K562 (cell line): Measurements from ENCODE around the gene SPEM1. TPM values are rescaled to one million over a fixed set of nuclear protein-coding genes. Genes with fewer than 3 reads are reported as not detected.
A peak's percentile ranks its signal among the peaks of the same experiment; 100 is the strongest.
"Not testable (repeated sequence)": the region's sequence is repeated elsewhere in the genome, so short reads cannot be mapped to it uniquely, and the experiment has no call there.

Experiments
- ATAC-seq: fragments of 200-7000 bp; cut with Tn5 transposase; 3 replicates; pipeline ENCODE4 v1.9.1; 2020; ENCODE audit warnings: moderate library complexity
- BruUV-seq: library from RNA; stranded (reverse); fragments of 400-500 nt; replicated peaks from 2 replicates; lab custom pipeline; 2021; lab: Mats Ljungman, UMichigan
- CTCF ChIA-PET: fragments of 300-600 bp; formaldehyde crosslinking; extraction: SDS; loops from one replicate; lab custom pipeline; 2021; ENCODE audit warnings: low intra/inter-chr PET ratio; lab: Yijun Ruan, JAX
- POLR2A ChIA-PET: fragments of 300-600, 350-650 bp; sonication (Branson Sonifier 250); formaldehyde crosslinking; extraction: SDS; loops from one replicate; lab custom pipeline; 2021; ENCODE audit warnings: antibody characterized with exemption, inconsistent platforms; lab: Yijun Ruan, JAX
- DNase-seq, 4 experiments: peaks; one replicate each; pipeline versions ENCODE4 v3.0.0 to v3.0.0-alpha.2; 2011 to 2018; ENCODE audit warnings: low spot score in 3 of 4, mixed read lengths in 3 of 4; ENCODE audit errors: extremely low read depth in 1 of 4
- FAIRE-seq: peaks from 2 replicates; lab custom pipeline; 2011; peaks lifted over from hg19 to GRCh38; lab: Jason Lieb, UNC
- H2AFZ ChIP-seq: 2 replicates; pipeline ENCODE4 v1.6.0; 2011; ENCODE audit warnings: low read depth, low read length, control low read depth, inconsistent platforms
- H3K27ac ChIP-seq: fragments of 200-600 bp; 3 replicates; pipeline ENCODE4 v1.8.0; 2011; ENCODE audit warnings: low read depth, mild to moderate bottlenecking, control low read depth, inconsistent platforms, low read length, moderate library complexity, mixed read lengths; ENCODE audit errors: extremely low read depth
- H3K27me3 ChIP-seq, 2 experiments: fragments of 300-600 bp in 1 of 2; 2 replicates in 1 of 2; 3 replicates in 1 of 2; pipeline versions ENCODE4 v1.6.0 to v1.8.0; 2011; ENCODE audit warnings: inconsistent platforms in 2 of 2, low read length in 2 of 2, mild to moderate bottlenecking in 1 of 2, mixed read lengths in 1 of 2, moderate library complexity in 1 of 2; ENCODE audit not compliant: control insufficient read depth in 2 of 2, insufficient read depth in 2 of 2
- H3K36me3 ChIP-seq: fragments of 300-600 bp; 3 replicates; pipeline ENCODE4 v1.8.0; 2011; ENCODE audit warnings: mild to moderate bottlenecking, low read length, inconsistent platforms; ENCODE audit not compliant: control insufficient read depth, insufficient read depth
- H3K4me1 ChIP-seq, 2 experiments: fragments of 200-600 bp in 1 of 2; replicated peaks in 1 of 2; 2 replicates in 1 of 2; 3 replicates in 1 of 2; pipeline versions ENCODE4 v1.5.1 to v1.8.0; 2011; ENCODE audit warnings: inconsistent platforms in 2 of 2, low read length in 2 of 2, mild to moderate bottlenecking in 1 of 2, mixed read lengths in 1 of 2, moderate library complexity in 1 of 2; ENCODE audit not compliant: control insufficient read depth in 2 of 2, insufficient read depth in 2 of 2
- H3K4me2 ChIP-seq: 2 replicates; pipeline ENCODE4 v1.6.1; 2011; ENCODE audit warnings: low read length, control low read depth, inconsistent platforms, mixed read lengths; ENCODE audit not compliant: insufficient read depth
- H3K4me3 ChIP-seq: fragments of 200-600 bp; sonication (generic), shearing (Covaris generic); 2 replicates; pipeline ENCODE4 v1.5.1; 2016; ENCODE audit warnings: control low read depth, inconsistent platforms
- H3K79me2 ChIP-seq: fragments of 200-600 bp; 3 replicates; pipeline ENCODE4 v1.8.0; 2011; ENCODE audit warnings: low read length, inconsistent platforms; ENCODE audit not compliant: control insufficient read depth, insufficient read depth
- H3K9ac ChIP-seq, 2 experiments: 2 replicates each; pipeline versions ENCODE4 v1.6.0 to v1.6.1; 2011; ENCODE audit warnings: low read depth in 2 of 2, low read length in 2 of 2, control low read depth in 1 of 2, inconsistent platforms in 1 of 2, mild to moderate bottlenecking in 1 of 2, mixed read lengths in 1 of 2; ENCODE audit not compliant: insufficient read depth in 1 of 2
- H3K9me1 ChIP-seq: one replicate; pipeline ENCODE4 v1.6.0; 2011; ENCODE audit warnings: inconsistent platforms, mild to moderate bottlenecking, low read length, moderate library complexity; ENCODE audit not compliant: control insufficient read depth, insufficient read depth
- H3K9me3 ChIP-seq: replicated peaks from 2 replicates; pipeline ENCODE4 v1.5.1; 2011; ENCODE audit warnings: low read depth, low read length, inconsistent platforms; ENCODE audit not compliant: control insufficient read depth, insufficient read depth
- H4K20me1 ChIP-seq: replicated peaks from 2 replicates; pipeline ENCODE4 v1.6.1; 2011; ENCODE audit warnings: low read length, inconsistent platforms, mixed read lengths; ENCODE audit not compliant: control insufficient read depth, insufficient read depth
- whole genome bisulfite sequencing: fragments of 100-300 bp; shearing (Covaris generic); methylation state at CpG from one replicate; pipeline ENCODE4 v1.1.6; 2016; ENCODE audit warnings: low coverage, mixed read lengths; ENCODE audit not compliant: insufficient coverage; ENCODE audit errors: missing lambda C conversion rate; 5-methylcytosine and 5-hydroxymethylcytosine counted together
- in situ Hi-C: fragments of 300-500 bp; cut with MboI; formaldehyde crosslinking; loops from 4 replicates; pipeline ENCODE4 v1.15.0; 2018; ENCODE audit warnings: inconsistent platforms, mixed read lengths
- intact Hi-C: fragments of 100-400 bp; cut with micrococcal nuclease; formaldehyde crosslinking; loops from 2 replicates; pipeline ENCODE4 v1.14.2; 2022
- polyA plus RNA-seq, 8 experiments: library from polyadenylated mRNA; depleted of rRNA in 4 of 8; stranded (reverse) in 5 of 8; unstranded in 3 of 8; fragments of >200 nt; fragmentation: Nextera tagmentation in 2 of 8; fragmentation: Illumina TruSeq in 1 of 8; extraction: Ambion mirVana in 2 of 8; extraction: Trizol in 1 of 8; gene quantifications; 2 replicates each; pipeline versions ENCODE4 v1.2.1 to v1.2.3, GENCODE V29; 2011 to 2014; ENCODE audit warnings: inconsistent platforms in 1 of 8, missing spikeins in 1 of 8
- total RNA-seq, 7 experiments: library from RNA; depleted of rRNA in 6 of 7; stranded (reverse); fragments of >200 nt in 6 of 7; fragmentation: Illumina TruSeq in 2 of 7; extraction: Trizol in 2 of 7; gene quantifications; 2 replicates each; pipeline versions ENCODE4 v1.2.1 to v1.2.3, GENCODE V29; 2011 to 2021; ENCODE audit warnings: low replicate concordance in 1 of 7
- TF ChIP-seq, protein P1 (sequence below), 2 experiments: fragments of 450-650 bp in 1 of 2; sonication (generic) in 1 of 2; formaldehyde crosslinking in 1 of 2; IDR thresholded peaks in 1 of 2; conservative IDR thresholded peaks in 1 of 2; 2 replicates each; pipeline versions ENCODE4 v1.6.1 to v1.8.1; 2016 to 2023; ENCODE audit warnings: mild to moderate bottlenecking in 2 of 2, moderate library complexity in 2 of 2, inconsistent platforms in 1 of 2, missing genetic modification reagents in 1 of 2

Gene SPEM1
- total and polyA plus RNA-seq, 9 of the 15 experiments (the other 6 are each of a cell fraction or from before 2014, with no cell fraction given) = not detected

DNA sequence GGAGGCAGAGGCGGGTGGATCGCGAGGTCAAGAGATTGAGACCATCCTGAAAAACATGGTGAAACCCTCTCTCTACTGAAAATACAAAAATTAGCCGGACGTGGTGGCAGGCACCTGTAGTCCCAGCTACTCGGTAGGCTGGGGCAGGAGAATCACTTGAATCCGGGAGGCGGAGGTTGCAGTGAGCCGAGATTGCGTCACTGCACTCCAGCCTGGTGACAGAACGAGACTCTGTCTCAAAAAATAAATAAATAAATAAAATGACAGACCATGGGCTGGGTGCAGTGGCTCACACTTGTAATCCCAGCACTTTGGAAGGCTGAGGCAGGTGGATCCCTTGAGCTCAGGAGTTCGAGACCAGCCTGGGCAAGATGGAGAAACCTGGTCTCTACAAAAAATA, 49.7 kb downstream of the SPEM1 start:
- Histone ChIP-seq H3K36me3 (peaks cover 13% of the 10 kb centered on the region; the same call in 1 of the 3 replicates), H3K4me1 (peaks cover 8 to 20% of the 10 kb centered on the region in 2 experiments), H3K79me2 (peaks cover 43% of the 10 kb centered on the region)
- TF ChIP-seq, protein P1, sequence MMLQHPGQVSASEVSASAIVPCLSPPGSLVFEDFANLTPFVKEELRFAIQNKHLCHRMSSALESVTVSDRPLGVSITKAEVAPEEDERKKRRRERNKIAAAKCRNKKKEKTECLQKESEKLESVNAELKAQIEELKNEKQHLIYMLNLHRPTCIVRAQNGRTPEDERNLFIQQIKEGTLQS (IDR thresholded peaks at IDR 0.05) = 0 out of 2 replicates have a peak, but pooled peaks have one; percentile 8
- TF ChIP-seq, protein P1 (CRISPR knock-in tag; conservative IDR thresholded peaks at IDR 0.05) = not testable (repeated sequence)
- POLR2A ChIA-PET = interaction anchor here (0.6 to 3.2 kb wide), 4 partner anchors 10 to 67 kb away, joined by 3 to 10 read pairs (median 4); partner anchors contain the start of genes POLR2A and ZBTB4
- intact Hi-C loops, H3K27me3 ChIP-seq, H2AFZ ChIP-seq, CTCF ChIA-PET, in situ Hi-C loops, DNase-seq, H3K4me2 ChIP-seq, H3K9me3 ChIP-seq, H4K20me1 ChIP-seq, H3K9ac ChIP-seq, ATAC-seq, H3K4me3 ChIP-seq, H3K27ac ChIP-seq, BruUV-seq, H3K9me1 ChIP-seq, FAIRE-seq: not testable (repeated sequence)
- 93% methylated on average over 9 of the region's 12 CpGs for WGBS

DNA sequence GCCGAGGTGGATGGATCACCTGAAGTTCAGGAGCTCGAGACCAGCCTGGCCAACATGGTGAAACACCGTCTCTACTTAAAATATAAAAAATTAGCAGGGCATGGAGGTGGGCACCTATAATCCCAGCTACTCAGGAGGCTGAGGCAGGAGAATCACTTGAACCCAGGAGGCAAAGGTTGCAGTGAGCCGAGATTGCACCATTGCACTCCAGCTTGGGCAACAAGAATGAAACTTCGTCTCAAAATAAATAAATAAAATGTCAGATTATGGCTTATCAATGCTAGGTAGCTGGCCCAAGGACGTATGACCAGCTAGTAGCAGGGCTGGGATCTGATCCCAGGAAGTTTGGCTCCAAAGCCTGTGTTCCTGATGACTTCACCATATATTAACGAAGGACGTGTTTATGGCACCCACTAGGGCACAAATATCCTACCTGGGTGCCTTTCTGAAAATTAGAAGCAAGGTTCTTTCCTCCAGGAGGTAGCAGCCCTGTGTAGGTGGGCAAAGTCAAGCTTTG, 50.4 kb downstream of the SPEM1 start:
- peaks cover 49% of the 10 kb centered on the region for H3K79me2 ChIP-seq
- H3K9ac ChIP-seq, H3K27ac ChIP-seq, H4K20me1 ChIP-seq, BruUV-seq, H3K9me1 ChIP-seq, H3K27me3 ChIP-seq, CTCF ChIA-PET, H2AFZ ChIP-seq, DNase-seq, H3K4me3 ChIP-seq, in situ Hi-C loops, H3K9me3 ChIP-seq, ATAC-seq, H3K4me2 ChIP-seq, intact Hi-C loops, FAIRE-seq: not testable (repeated sequence)
- 87% methylated on average over 7 of the region's 8 CpGs for WGBS
- peaks cover 10% of the 10 kb centered on the region; the same call in 1 of the 3 replicates for H3K36me3 ChIP-seq
- POLR2A ChIA-PET = interaction anchor here (0.8 to 3.2 kb wide), 4 partner anchors 9 to 31 kb away, joined by 4 to 10 read pairs (median 6); partner anchors contain the start of genes POLR2A and ZBTB4
- H3K4me1 ChIP-seq = peaks cover 13 to 21% of the 10 kb centered on the region in 2 experiments

Other genes with a start within 250 kb of the SPEM1 start
Only the 7 nearest of the 39 such genes appear.
- 69.4 and 91.5 TPM in 2 replicates for gene TMEM256, start 16.2 kb upstream of the SPEM1 start, total RNA-seq (2014; rRNA removed)
- 46.4 and 51.0 TPM in 2 replicates for gene TMEM256, start 16.2 kb upstream of the SPEM1 start, total RNA-seq (2014; rRNA removed; fragmentation: Illumina TruSeq; extraction: Trizol)
- gene TMEM256, start 16.2 kb upstream of the SPEM1 start, total RNA-seq (2015; rRNA removed; fragmentation: Illumina TruSeq; extraction: Trizol) = 52.1 and 59.6 TPM in 2 replicates
- 60.1 and 67.5 TPM in 2 replicates for gene TMEM256, start 16.2 kb upstream of the SPEM1 start, total RNA-seq (2021)
- gene TMEM256, start 16.2 kb upstream of the SPEM1 start, polyA plus RNA-seq (2011; rRNA removed) = 68.5 and 83.9 TPM in 2 replicates
- gene TMEM256, start 16.2 kb upstream of the SPEM1 start, polyA plus RNA-seq (2014; fragmentation: Illumina TruSeq; extraction: Trizol) = 43.4 and 64.8 TPM in 2 replicates
- gene TMEM256, start 16.2 kb upstream of the SPEM1 start, polyA plus RNA-seq (2014; fragmentation: Nextera tagmentation; extraction: Ambion mirVana) = 100 to 1,000 TPM; 114 to 117 TPM
- gene TMEM256, start 16.2 kb upstream of the SPEM1 start, polyA plus RNA-seq (2014; rRNA removed) = 177 and 191 TPM in 2 replicates
- 0.77 and 1.1 TPM in 2 replicates for gene NLGN2, start 12.5 kb upstream of the SPEM1 start, total RNA-seq (2014; rRNA removed)
- 0.26 and 0.40 TPM in 2 replicates for gene NLGN2, start 12.5 kb upstream of the SPEM1 start, total RNA-seq (2014; rRNA removed; fragmentation: Illumina TruSeq; extraction: Trizol)
- gene NLGN2, start 12.5 kb upstream of the SPEM1 start, total RNA-seq (2015; rRNA removed; fragmentation: Illumina TruSeq; extraction: Trizol) = 0.72 and 0.87 TPM in 2 replicates
- gene NLGN2, start 12.5 kb upstream of the SPEM1 start, total RNA-seq (2021) = 7.8 TPM in 2 replicates
- 1.2 and 3.7 TPM in 2 replicates for gene NLGN2, start 12.5 kb upstream of the SPEM1 start, polyA plus RNA-seq (2011; rRNA removed)
- 4.2 and 4.4 TPM in 2 replicates for gene NLGN2, start 12.5 kb upstream of the SPEM1 start, polyA plus RNA-seq (2014; fragmentation: Illumina TruSeq; extraction: Trizol)
- under 1 TPM; 0.11 to 0.15 TPM for gene NLGN2, start 12.5 kb upstream of the SPEM1 start, polyA plus RNA-seq (2014; fragmentation: Nextera tagmentation; extraction: Ambion mirVana)
- 4.3 and 5.5 TPM in 2 replicates for gene NLGN2, start 12.5 kb upstream of the SPEM1 start, polyA plus RNA-seq (2014; rRNA removed)
- gene SPEM2, start 5.3 kb downstream of the SPEM1 start, total RNA-seq (2014; rRNA removed) = not detected in 2 replicates
- gene SPEM2, start 5.3 kb downstream of the SPEM1 start, total RNA-seq (2014; rRNA removed; fragmentation: Illumina TruSeq; extraction: Trizol) = not detected in 2 replicates
- not detected in 2 replicates for gene SPEM2, start 5.3 kb downstream of the SPEM1 start, total RNA-seq (2015; rRNA removed; fragmentation: Illumina TruSeq; extraction: Trizol)
- not detected in 2 replicates for gene SPEM2, start 5.3 kb downstream of the SPEM1 start, total RNA-seq (2021)
- gene SPEM2, start 5.3 kb downstream of the SPEM1 start, polyA plus RNA-seq (2011; rRNA removed) = not detected in 2 replicates
- not detected in 2 replicates for gene SPEM2, start 5.3 kb downstream of the SPEM1 start, polyA plus RNA-seq (2014; fragmentation: Illumina TruSeq; extraction: Trizol)
- gene SPEM2, start 5.3 kb downstream of the SPEM1 start, polyA plus RNA-seq (2014; fragmentation: Nextera tagmentation; extraction: Ambion mirVana) = not detected
- gene SPEM2, start 5.3 kb downstream of the SPEM1 start, polyA plus RNA-seq (2014; rRNA removed) = not detected in 2 replicates
- not detected in 2 replicates for gene SPEM3, start 8.5 kb downstream of the SPEM1 start, total RNA-seq (2014; rRNA removed)
- gene SPEM3, start 8.5 kb downstream of the SPEM1 start, total RNA-seq (2014; rRNA removed; fragmentation: Illumina TruSeq; extraction: Trizol) = not detected in 2 replicates
- gene SPEM3, start 8.5 kb downstream of the SPEM1 start, total RNA-seq (2015; rRNA removed; fragmentation: Illumina TruSeq; extraction: Trizol) = not detected in 2 replicates
- not detected in 2 replicates for gene SPEM3, start 8.5 kb downstream of the SPEM1 start, total RNA-seq (2021)
- not detected in 2 replicates for gene SPEM3, start 8.5 kb downstream of the SPEM1 start, polyA plus RNA-seq (2011; rRNA removed)
- gene SPEM3, start 8.5 kb downstream of the SPEM1 start, polyA plus RNA-seq (2014; fragmentation: Illumina TruSeq; extraction: Trizol) = not detected in 2 replicates
- not detected for gene SPEM3, start 8.5 kb downstream of the SPEM1 start, polyA plus RNA-seq (2014; fragmentation: Nextera tagmentation; extraction: Ambion mirVana)
- gene SPEM3, start 8.5 kb downstream of the SPEM1 start, polyA plus RNA-seq (2014; rRNA removed) = not detected in 2 replicates
- 5.9 and 6.7 TPM in 2 replicates for gene TMEM102, start 15.1 kb downstream of the SPEM1 start, total RNA-seq (2014; rRNA removed)
- 1.1 and 1.5 TPM in 2 replicates for gene TMEM102, start 15.1 kb downstream of the SPEM1 start, total RNA-seq (2014; rRNA removed; fragmentation: Illumina TruSeq; extraction: Trizol)
- 2.7 and 3.2 TPM in 2 replicates for gene TMEM102, start 15.1 kb downstream of the SPEM1 start, total RNA-seq (2015; rRNA removed; fragmentation: Illumina TruSeq; extraction: Trizol)
- 6.9 and 7.6 TPM in 2 replicates for gene TMEM102, start 15.1 kb downstream of the SPEM1 start, total RNA-seq (2021)
- 1.3 and 2.5 TPM in 2 replicates for gene TMEM102, start 15.1 kb downstream of the SPEM1 start, polyA plus RNA-seq (2011; rRNA removed)
- 3.0 and 5.0 TPM in 2 replicates for gene TMEM102, start 15.1 kb downstream of the SPEM1 start, polyA plus RNA-seq (2014; fragmentation: Illumina TruSeq; extraction: Trizol)
- under 1 TPM in 1 of 2 experiments, not detected in 1; 0.03 TPM for gene TMEM102, start 15.1 kb downstream of the SPEM1 start, polyA plus RNA-seq (2014; fragmentation: Nextera tagmentation; extraction: Ambion mirVana)
- gene TMEM102, start 15.1 kb downstream of the SPEM1 start, polyA plus RNA-seq (2014; rRNA removed) = 4.0 and 4.5 TPM in 2 replicates
- 3.0 and 3.5 TPM in 2 replicates for gene FGF11, start 19.2 kb downstream of the SPEM1 start, total RNA-seq (2014; rRNA removed)
- gene FGF11, start 19.2 kb downstream of the SPEM1 start, total RNA-seq (2014; rRNA removed; fragmentation: Illumina TruSeq; extraction: Trizol) = 2.7 and 3.2 TPM in 2 replicates
- gene FGF11, start 19.2 kb downstream of the SPEM1 start, total RNA-seq (2015; rRNA removed; fragmentation: Illumina TruSeq; extraction: Trizol) = 2.2 and 3.3 TPM in 2 replicates
- gene FGF11, start 19.2 kb downstream of the SPEM1 start, total RNA-seq (2021) = 4.4 and 5.8 TPM in 2 replicates
- gene FGF11, start 19.2 kb downstream of the SPEM1 start, polyA plus RNA-seq (2011; rRNA removed) = 4.7 and 10.4 TPM in 2 replicates
- 6.1 and 7.5 TPM in 2 replicates for gene FGF11, start 19.2 kb downstream of the SPEM1 start, polyA plus RNA-seq (2014; fragmentation: Illumina TruSeq; extraction: Trizol)
- 1 to 10 TPM; 1.2 to 1.4 TPM for gene FGF11, start 19.2 kb downstream of the SPEM1 start, polyA plus RNA-seq (2014; fragmentation: Nextera tagmentation; extraction: Ambion mirVana)
- 3.2 and 3.4 TPM in 2 replicates for gene FGF11, start 19.2 kb downstream of the SPEM1 start, polyA plus RNA-seq (2014; rRNA removed)
- gene CHRNB1, start 24.7 kb downstream of the SPEM1 start, total RNA-seq (2014; rRNA removed) = 4.7 and 5.0 TPM in 2 replicates
- gene CHRNB1, start 24.7 kb downstream of the SPEM1 start, total RNA-seq (2014; rRNA removed; fragmentation: Illumina TruSeq; extraction: Trizol) = 4.8 and 5.1 TPM in 2 replicates
- 6.3 and 6.6 TPM in 2 replicates for gene CHRNB1, start 24.7 kb downstream of the SPEM1 start, total RNA-seq (2015; rRNA removed; fragmentation: Illumina TruSeq; extraction: Trizol)
- 4.5 and 4.9 TPM in 2 replicates for gene CHRNB1, start 24.7 kb downstream of the SPEM1 start, total RNA-seq (2021)
- 7.5 and 7.6 TPM in 2 replicates for gene CHRNB1, start 24.7 kb downstream of the SPEM1 start, polyA plus RNA-seq (2011; rRNA removed)
- 11.5 and 12.3 TPM in 2 replicates for gene CHRNB1, start 24.7 kb downstream of the SPEM1 start, polyA plus RNA-seq (2014; fragmentation: Illumina TruSeq; extraction: Trizol)
- 10 to 100 TPM in 1 of 2 experiments, 1 to 10 TPM in 1; 8.2 to 11.3 TPM for gene CHRNB1, start 24.7 kb downstream of the SPEM1 start, polyA plus RNA-seq (2014; fragmentation: Nextera tagmentation; extraction: Ambion mirVana)
- gene CHRNB1, start 24.7 kb downstream of the SPEM1 start, polyA plus RNA-seq (2014; rRNA removed) = 6.8 and 7.9 TPM in 2 replicates